Cardiac muscle cell (in vitro differentiated cells and primary cell): ENCODE data around the gene MAP4K1. TPM values are rescaled to one million over a fixed set of nuclear protein-coding genes. Genes with fewer than 3 reads are reported as not detected.
"Not testable (repeated sequence)": the region's sequence is repeated elsewhere in the genome, so short reads cannot be mapped to it uniquely, and the experiment has no call there.

Source experiments
- DNase-seq, 2 donors: peaks; one replicate each; pipeline versions ENCODE4 v3.0.0 to v3.0.0-alpha.2; 2010 to 2017; ENCODE audit warnings: low read depth in 1 of 2, low spot score in 1 of 2
- H3K27ac ChIP-seq: fragments of 200-600 bp; sonication (generic); 2 replicates; pipeline ENCODE4 v1.5.1; 2016
- H3K27me3 ChIP-seq: fragments of 200-600 bp; sonication (generic); 2 replicates; pipeline ENCODE4 v1.6.0; 2016; ENCODE audit warnings: control low read depth
- H3K36me3 ChIP-seq: fragments of 200-600 bp; sonication (generic); 2 replicates; pipeline ENCODE4 v1.5.1; 2016; ENCODE audit warnings: control low read depth
- H3K4me1 ChIP-seq: fragments of 200-600 bp; sonication (generic); 2 replicates; pipeline ENCODE4 v1.8.1; 2017; ENCODE audit warnings: low read depth, mild to moderate bottlenecking, mixed run types
- H3K4me3 ChIP-seq: fragments of 200-600 bp; sonication (generic); 2 replicates; pipeline ENCODE4 v1.5.1; 2016; ENCODE audit warnings: mild to moderate bottlenecking
- H3K9me3 ChIP-seq: fragments of 200-600 bp; sonication (generic); 2 replicates; pipeline ENCODE4 v1.5.1; 2017; ENCODE audit warnings: low read depth, mild to moderate bottlenecking, control low read depth
- CTCF ChIP-seq: IDR thresholded peaks from 2 replicates; pipeline ENCODE4 v1.5.1; 2012; ENCODE audit warnings: low read depth, mild to moderate bottlenecking, low read length
- polyA plus RNA-seq: library from polyadenylated mRNA; unstranded; fragments of >200 nt; fragmentation: Nextera tagmentation; extraction: Ambion mirVana; gene quantifications from 2 replicates; pipeline ENCODE4 v1.2.1, GENCODE V29; 2016
- total RNA-seq: library from RNA; depleted of rRNA; stranded (reverse); fragments of >200 nt; gene quantifications from 2 replicates; pipeline ENCODE4 v1.2.3, GENCODE V29; 2016

Gene MAP4K1
- total and polyA plus RNA-seq, 2 experiments from 2014 or later: 3.9 to 4.6 TPM

DNA sequence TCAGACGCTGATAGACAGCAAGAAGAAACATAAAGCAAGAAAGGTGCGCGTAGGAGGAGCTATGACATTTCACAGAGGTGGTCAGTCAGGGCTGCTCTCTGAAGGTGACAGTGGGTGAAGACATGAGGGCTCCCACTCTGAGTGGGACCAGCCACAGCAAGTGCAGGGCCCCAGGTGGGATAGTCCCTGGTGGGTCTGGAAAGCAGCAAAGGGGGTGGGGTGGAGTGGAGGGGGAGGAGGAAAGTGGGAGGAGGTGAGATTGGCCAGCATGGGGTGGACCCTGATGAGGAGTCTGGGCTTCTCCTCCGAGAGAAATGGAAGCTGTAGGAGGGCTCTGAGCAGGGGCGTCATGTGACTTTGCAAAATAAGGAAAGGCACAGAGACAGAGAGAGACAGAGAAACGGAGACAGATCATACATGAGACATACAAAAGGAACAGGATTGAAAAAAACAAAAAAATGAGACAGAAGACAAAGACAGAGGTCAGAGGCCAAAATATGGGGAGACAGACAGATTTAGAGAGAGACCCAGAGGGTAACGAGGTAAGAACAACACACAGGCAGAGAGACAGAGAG, 2.7 kb downstream of the MAP4K1 start:
- no peak for DNase-seq
- no peaks in the 10 kb centered on the region for H3K36me3 ChIP-seq

GRCh38 chr19:38614289-38614688, 3.5 kb downstream of the MAP4K1 start:
- no peak for DNase-seq
- TF ChIP-seq CTCF: no peak
- Histone ChIP-seq H3K9me3 (no peaks in the 10 kb centered on the region), H3K36me3 (no peaks in the 10 kb centered on the region), H3K4me1 (peaks cover 6% of the 10 kb centered on the region), H3K27me3 (no peaks in the 10 kb centered on the region), H3K27ac (no peak overlapping the region), H3K4me3 (no peak overlapping the region)

More for the DNA sequence above, 2.7 kb downstream of the MAP4K1 start:
- no peak for TF ChIP-seq CTCF
- Histone ChIP-seq H3K9me3 (no peaks in the 10 kb centered on the region), H3K27me3 (no peaks in the 10 kb centered on the region), H3K27ac (no peak overlapping the region), H3K4me3 (no peak overlapping the region), H3K4me1 (peaks cover 11% of the 10 kb centered on the region)

DNA sequence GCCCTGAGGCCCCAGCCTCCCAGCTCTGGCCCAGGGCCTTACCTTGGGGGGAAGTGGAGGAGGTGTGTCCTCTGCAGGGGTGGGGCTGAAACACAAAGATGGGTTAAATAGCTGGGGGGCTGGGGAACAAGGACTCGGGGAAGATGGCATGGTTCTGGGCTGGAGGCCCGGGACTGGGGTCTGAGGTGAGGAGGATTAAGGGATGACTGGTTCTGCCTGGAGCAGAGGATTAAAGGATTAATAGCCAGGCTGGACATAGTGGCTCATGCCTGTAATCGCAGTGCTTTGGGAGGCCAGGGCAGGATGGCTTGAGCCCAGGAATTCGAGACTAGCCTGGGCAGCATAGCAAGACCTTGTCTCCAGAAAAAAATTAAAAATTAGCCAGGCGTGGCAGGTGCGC, 11.6 kb downstream of the MAP4K1 start:
- Histone ChIP-seq H3K27me3 (no peaks in the 10 kb centered on the region), H3K4me1 (no peaks in the 10 kb centered on the region), H3K27ac (no peak overlapping the region), H3K4me3 (no peak overlapping the region), H3K36me3 (no peaks in the 10 kb centered on the region), H3K9me3 (no peaks in the 10 kb centered on the region)
- no peak for DNase-seq
- TF ChIP-seq CTCF: no peak

GRCh38 chr19:38602856-38603255, 14.9 kb downstream of the MAP4K1 start:
- DNase-seq, H3K4me3 ChIP-seq, H3K4me1 ChIP-seq, H3K27me3 ChIP-seq, H3K9me3 ChIP-seq, H3K36me3 ChIP-seq, H3K27ac ChIP-seq: not testable (repeated sequence)

DNA sequence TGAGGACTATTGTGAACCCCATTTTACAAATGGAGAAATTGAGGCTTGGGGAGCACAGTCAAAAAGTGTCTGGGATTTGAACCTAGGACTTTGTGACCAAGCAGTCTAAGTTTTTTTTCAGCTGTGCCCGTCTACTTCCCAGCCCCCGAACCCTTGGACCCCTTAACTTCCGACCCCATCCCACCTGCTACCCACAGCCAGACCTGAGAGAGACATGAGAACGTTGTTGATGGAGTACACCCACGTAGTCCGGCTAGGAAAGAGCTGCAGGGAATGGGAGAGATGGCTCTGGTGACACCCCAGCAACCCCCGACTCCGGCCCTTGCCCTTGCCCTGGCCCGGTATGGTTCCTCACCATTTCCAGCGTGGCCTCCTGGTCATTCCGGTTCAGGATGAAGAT, 18.0 kb downstream of the MAP4K1 start:
- Histone ChIP-seq H3K27ac (no peak overlapping the region), H3K4me3 (no peak overlapping the region), H3K36me3 (no peaks in the 10 kb centered on the region), H3K27me3 (no peaks in the 10 kb centered on the region), H3K9me3 (no peaks in the 10 kb centered on the region), H3K4me1 (no peaks in the 10 kb centered on the region)
- DNase-seq: no peak
- no peak for TF ChIP-seq CTCF

DNA sequence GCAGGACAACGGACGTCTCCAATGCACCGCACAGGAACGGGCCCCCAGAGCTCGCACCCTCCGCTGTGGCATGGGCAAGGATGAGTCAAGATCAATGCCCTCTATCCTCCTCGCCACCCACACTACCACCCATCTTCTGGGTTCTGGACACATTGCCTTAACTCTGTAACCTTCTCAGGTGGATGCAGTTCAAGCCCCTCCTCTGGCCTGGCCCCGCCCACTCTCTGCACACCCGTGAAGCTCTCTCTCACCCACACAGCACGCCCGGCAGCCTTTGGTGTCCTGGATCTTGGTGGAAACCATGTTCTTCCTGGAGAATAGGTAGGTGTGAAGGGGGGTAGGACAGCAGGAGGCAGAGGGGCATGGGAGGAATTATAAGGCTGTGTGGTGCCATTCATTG, 20.7 kb downstream of the MAP4K1 start:
- Histone ChIP-seq H3K4me3 (no peak overlapping the region), H3K27me3 (no peaks in the 10 kb centered on the region), H3K27ac (no peak overlapping the region), H3K36me3 (no peaks in the 10 kb centered on the region), H3K9me3 (no peaks in the 10 kb centered on the region), H3K4me1 (no peaks in the 10 kb centered on the region)
- TF ChIP-seq CTCF: no peak
- no peak for DNase-seq
